Measurements from ENCODE around the gene B3GNT7.

GRCh38 chr2:231359948-231360347 lies 35.6 kb upstream of the B3GNT7 start:
- TF ChIP-seq POLR2A (IDR thresholded peaks at IDR 0.05) = no peak
- no peak for TF ChIP-seq CTCF (IDR thresholded peaks at IDR 0.05)
